HG02642 (cell line): Measurements from ENCODE around the gene XPNPEP3.
"Not testable (repeated sequence)": the region's sequence is repeated elsewhere in the genome, so short reads cannot be mapped to it uniquely, and the experiment has no call there.

Experiments
- ATAC-seq: cut with Tn5 transposase; IDR thresholded peaks from one replicate; pipeline ENCODE4 v1.9.1; 2021; ENCODE audit warnings: mild to moderate bottlenecking; ENCODE audit not compliant: unreplicated experiment, poor library complexity

The XPNPEP3 gene

GRCh38 chr22:40856513-40857308 is at the start of gene XPNPEP3, which contains the start of gene ST13:
Gene XPNPEP3, plus strand, starts transcription at chr22:40857148. Its CDS starts 34 bp downstream, at chr22:40857182.
Gene ST13, minus strand, starts transcription at chr22:40856639. Its CDS starts 99 bp downstream, at chr22:40856540.
- peak; percentile 92 for ATAC-seq

- ATAC-seq = no peak
Observed at GRCh38 chr22:40808018-40808841, 48.7 kb upstream of the XPNPEP3 start.

- ATAC-seq = no peak
Observed at GRCh38 chr22:40813912-40814315, 43.0 kb upstream of the XPNPEP3 start.

GRCh38 chr22:40817737-40818136 is 39.2 kb upstream of the XPNPEP3 start:
- no peak for ATAC-seq

GRCh38 chr22:40818192-40818746 is 38.7 kb upstream of the XPNPEP3 start:
- ATAC-seq = peak; percentile 4

GRCh38 chr22:40818747-40819598 is 38.0 kb upstream of the XPNPEP3 start, which contains the start of gene SLC25A17:
Gene SLC25A17, minus strand, starts transcription at chr22:40819346. Its CDS starts 98 bp downstream, at chr22:40819248.
- ATAC-seq = peak; percentile 89

- no peak for ATAC-seq
Observed at GRCh38 chr22:40819599-40820140, 37.3 kb upstream of the XPNPEP3 start.

- ATAC-seq = no peak
Observed at GRCh38 chr22:40823426-40823825, 33.5 kb upstream of the XPNPEP3 start.

GRCh38 chr22:40826292-40826691 is 30.7 kb upstream of the XPNPEP3 start:
- not testable (repeated sequence) for ATAC-seq

- no peak for ATAC-seq
Observed at GRCh38 chr22:40826984-40827741, 29.8 kb upstream of the XPNPEP3 start.

GRCh38 chr22:40829131-40829530 is 27.8 kb upstream of the XPNPEP3 start:
- ATAC-seq = no peak

- no peak for ATAC-seq
Observed at GRCh38 chr22:40834619-40835018, 22.3 kb upstream of the XPNPEP3 start.

- no peak for ATAC-seq
Observed at GRCh38 chr22:40838486-40838885, 18.5 kb upstream of the XPNPEP3 start.

GRCh38 chr22:40844951-40845350 is 12.0 kb upstream of the XPNPEP3 start:
- ATAC-seq = no peak

- ATAC-seq = not testable (repeated sequence)
Observed at GRCh38 chr22:40845816-40846215, 11.1 kb upstream of the XPNPEP3 start.

- ATAC-seq = no peak
Observed at GRCh38 chr22:40853333-40853732, 3.6 kb upstream of the XPNPEP3 start.

GRCh38 chr22:40853961-40854360 is 3.0 kb upstream of the XPNPEP3 start:
- no peak for ATAC-seq

GRCh38 chr22:40855071-40855978 is 1.6 kb upstream of the XPNPEP3 start:
- ATAC-seq = no peak
